HepG2 (cell line): Measurements from ENCODE around the gene SPATA25. TPM values are rescaled to one million over a fixed set of nuclear protein-coding genes. Genes with fewer than 3 reads are reported as not detected.
A peak's percentile ranks its signal among the peaks of the same experiment; 100 is the strongest.

Source experiments
- ARNT2 ChIP-seq: sonication (generic); formaldehyde crosslinking; IDR thresholded peaks from 2 replicates; pipeline ENCODE4 v1.8.0; 2022; ENCODE audit warnings: mild to moderate bottlenecking, low read depth, missing genetic modification reagents, moderate library complexity
- ATF7-NPFF ChIP-seq: sonication (generic); formaldehyde crosslinking; IDR thresholded peaks from 2 replicates; pipeline ENCODE4 v1.8.1; 2023; ENCODE audit warnings: mild to moderate bottlenecking, low read depth, missing genetic modification reagents, moderate library complexity
- CEBPG ChIP-seq: IDR thresholded peaks from 2 replicates; pipeline ENCODE4 v1.6.1; 2016
- CTCF ChIP-seq: sonication (generic); formaldehyde crosslinking; IDR thresholded peaks from 2 replicates; pipeline ENCODE4 v1.5.0; 2020; ENCODE audit warnings: mild to moderate bottlenecking, missing genetic modification reagents, moderate library complexity
- HDAC2 ChIP-seq: sonication (generic); formaldehyde crosslinking; IDR thresholded peaks from 2 replicates; pipeline ENCODE4 v1.4.0; 2020; ENCODE audit warnings: missing genetic modification reagents
- MED1 ChIP-seq: sonication (generic); formaldehyde crosslinking; IDR thresholded peaks from 2 replicates; pipeline ENCODE4 v1.4.0; 2020; ENCODE audit warnings: missing genetic modification reagents
- MIER3 ChIP-seq: IDR thresholded peaks from 2 replicates; pipeline ENCODE4 v1.6.1; 2016; ENCODE audit warnings: missing compliant biosample characterization, borderline replicate concordance
- NFKB2 ChIP-seq: sonication (generic); formaldehyde crosslinking; IDR thresholded peaks from 2 replicates; pipeline ENCODE4 v1.4.0; 2020; ENCODE audit warnings: missing genetic modification reagents, borderline replicate concordance
- POLR2G ChIP-seq: fragments of 200-400 bp; formaldehyde crosslinking; IDR thresholded peaks from 2 replicates; pipeline ENCODE4 v1.6.1; 2018; ENCODE audit warnings: mild to moderate bottlenecking, low read depth, low read length, moderate library complexity
- SMC3 ChIP-seq: IDR thresholded peaks from 2 replicates; pipeline ENCODE4 v1.6.1; 2011; ENCODE audit warnings: low read length, improper control_type of control experiment
- SP5 ChIP-seq: IDR thresholded peaks from 2 replicates; pipeline ENCODE4 v1.6.1; 2016; ENCODE audit warnings: low read depth, borderline replicate concordance
- TFAP4 ChIP-seq: sonication (generic); IDR thresholded peaks from 2 replicates; pipeline ENCODE4 v1.6.1; 2016; ENCODE audit warnings: low read depth, borderline replicate concordance
- TIGD3 ChIP-seq: sonication (generic); formaldehyde crosslinking; IDR thresholded peaks from 2 replicates; pipeline ENCODE4 v1.5.1; 2020; ENCODE audit warnings: mild to moderate bottlenecking, missing genetic modification reagents, borderline replicate concordance
- ZBTB21 ChIP-seq: sonication (generic); formaldehyde crosslinking; IDR thresholded peaks from 2 replicates; pipeline ENCODE4 v1.4.0; 2020; ENCODE audit warnings: missing genetic modification reagents
- ZFP90 ChIP-seq: sonication (generic); formaldehyde crosslinking; IDR thresholded peaks from 2 replicates; pipeline ENCODE4 v1.8.0; 2022; ENCODE audit warnings: missing genetic modification reagents, mild to moderate bottlenecking, inconsistent platforms, borderline replicate concordance
- ZNF350 ChIP-seq: sonication (generic); formaldehyde crosslinking; IDR thresholded peaks from 2 replicates; pipeline ENCODE4 v1.4.0; 2020; ENCODE audit warnings: mild to moderate bottlenecking, low read depth, missing genetic modification reagents, borderline replicate concordance
- ZNF460 ChIP-seq: sonication (generic); formaldehyde crosslinking; IDR thresholded peaks from 2 replicates; pipeline ENCODE4 v1.5.1; 2020; ENCODE audit warnings: missing genetic modification reagents, mild to moderate bottlenecking, borderline replicate concordance
- ZNF720 ChIP-seq: sonication (generic); formaldehyde crosslinking; IDR thresholded peaks from 2 replicates; pipeline ENCODE4 v1.4.0; 2020; ENCODE audit warnings: missing genetic modification reagents
- ZNF839 ChIP-seq: sonication (generic); formaldehyde crosslinking; IDR thresholded peaks from 2 replicates; pipeline ENCODE4 v1.4.0; 2020; ENCODE audit warnings: missing genetic modification reagents, mild to moderate bottlenecking, borderline replicate concordance
- ZNF891 ChIP-seq: sonication (generic); formaldehyde crosslinking; IDR thresholded peaks from 2 replicates; pipeline ENCODE4 v1.5.0; 2020; ENCODE audit warnings: mild to moderate bottlenecking, missing genetic modification reagents
- polyA plus RNA-seq, 8 experiments: library from polyadenylated mRNA; depleted of rRNA in 3 of 8; stranded (reverse) in 7 of 8; unstranded in 1 of 8; fragments of >200 nt; fragmentation: Illumina TruSeq in 4 of 8; extraction: Trizol in 4 of 8; gene quantifications; 2 replicates each; pipeline versions ENCODE4 v1.2.1 to v1.2.3, GENCODE V29; 2011 to 2016; ENCODE audit warnings: low read depth in 4 of 8, missing spikeins in 1 of 8, mixed read lengths in 1 of 8; ENCODE audit not compliant: insufficient read depth in 1 of 8
- total RNA-seq, 5 experiments: library from RNA; depleted of rRNA; stranded (reverse); fragments of >200 nt; fragmentation: Illumina TruSeq; extraction: Trizol; gene quantifications; 2 replicates each; pipeline ENCODE4 v1.2.3, GENCODE V29; 2016; ENCODE audit warnings: low read depth in 1 of 5
- TF ChIP-seq, protein P1 (sequence below): sonication (generic); formaldehyde crosslinking; IDR thresholded peaks from 2 replicates; pipeline ENCODE4 v1.5.0; 2020; ENCODE audit warnings: mild to moderate bottlenecking, missing genetic modification reagents
- TF ChIP-seq, protein P2 (sequence below): sonication (generic); formaldehyde crosslinking; IDR thresholded peaks from 2 replicates; pipeline ENCODE4 v1.5.0; 2020; ENCODE audit warnings: missing genetic modification reagents

The SPATA25 gene
- total and polyA plus RNA-seq, 2 of the 13 experiments (the other 11 are each of a cell fraction or from before 2014, with no cell fraction given) = 4.8 to 7.6 TPM

GRCh38 chr20:45927071-45927878 is 39.9 kb upstream of the SPATA25 start (continued):
- TF ChIP-seq ZNF720 (CRISPR knock-in tag) (no peak), NFKB2 (CRISPR knock-in tag) (no peak; the same call in 1 of the 2 replicates), SP5 (CRISPR knock-in tag) (peak; percentile 92), MIER3 (CRISPR knock-in tag) (peak; percentile 90; the same call in 1 of the 2 replicates), ZNF839 (0 out of 2 replicates have a peak, but pooled peaks have one; percentile 36), POLR2G (peak; percentile 45), ZNF460 (peak; percentile 43; the same call in 1 of the 2 replicates), ARNT2 (peak; percentile 79), CTCF (CRISPR knock-in tag) (peak; percentile 54), ZBTB21 (CRISPR knock-in tag) (peak; percentile 63; the same call in 1 of the 2 replicates), SMC3 (peak; percentile 54; the same call in 1 of the 2 replicates), TIGD3 (CRISPR knock-in tag) (peak; percentile 21; the same call in 1 of the 2 replicates), CEBPG (CRISPR knock-in tag) (peak; percentile 71), ATF7-NPFF (0 out of 2 replicates have a peak, but pooled peaks have one; percentile 8), MED1 (CRISPR knock-in tag) (peak; percentile 97), TFAP4 (peak; percentile 50; the same call in 1 of the 2 replicates), ZFP90 (CRISPR knock-in tag) (0 out of 2 replicates have a peak, but pooled peaks have one; percentile 11), ZNF891 (CRISPR knock-in tag) (0 out of 2 replicates have a peak, but pooled peaks have one; percentile 48), ZNF350 (CRISPR knock-in tag) (peak; percentile 90), HDAC2 (CRISPR knock-in tag) (peak; percentile 98)
- TF ChIP-seq, protein P1, sequence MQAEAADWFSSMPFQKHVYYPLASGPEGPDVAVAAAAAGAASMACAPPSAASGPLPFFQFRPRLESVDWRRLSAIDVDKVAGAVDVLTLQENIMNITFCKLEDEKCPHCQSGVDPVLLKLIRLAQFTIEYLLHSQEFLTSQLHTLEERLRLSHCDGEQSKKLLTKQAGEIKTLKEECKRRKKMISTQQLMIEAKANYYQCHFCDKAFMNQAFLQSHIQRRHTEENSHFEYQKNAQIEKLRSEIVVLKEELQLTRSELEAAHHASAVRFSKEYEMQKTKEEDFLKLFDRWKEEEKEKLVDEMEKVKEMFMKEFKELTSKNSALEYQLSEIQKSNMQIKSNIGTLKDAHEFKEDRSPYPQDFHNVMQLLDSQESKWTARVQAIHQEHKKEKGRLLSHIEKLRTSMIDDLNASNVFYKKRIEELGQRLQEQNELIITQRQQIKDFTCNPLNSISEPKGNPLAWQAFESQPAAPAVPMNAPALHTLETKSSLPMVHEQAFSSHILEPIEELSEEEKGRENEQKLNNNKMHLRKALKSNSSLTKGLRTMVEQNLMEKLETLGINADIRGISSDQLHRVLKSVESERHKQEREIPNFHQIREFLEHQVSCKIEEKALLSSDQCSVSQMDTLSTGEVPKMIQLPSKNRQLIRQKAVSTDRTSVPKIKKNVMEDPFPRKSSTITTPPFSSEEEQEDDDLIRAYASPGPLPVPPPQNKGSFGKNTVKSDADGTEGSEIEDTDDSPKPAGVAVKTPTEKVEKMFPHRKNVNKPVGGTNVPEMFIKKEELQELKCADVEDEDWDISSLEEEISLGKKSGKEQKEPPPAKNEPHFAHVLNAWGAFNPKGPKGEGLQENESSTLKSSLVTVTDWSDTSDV (CRISPR knock-in tag) = no peak
- TF ChIP-seq, protein P2, sequence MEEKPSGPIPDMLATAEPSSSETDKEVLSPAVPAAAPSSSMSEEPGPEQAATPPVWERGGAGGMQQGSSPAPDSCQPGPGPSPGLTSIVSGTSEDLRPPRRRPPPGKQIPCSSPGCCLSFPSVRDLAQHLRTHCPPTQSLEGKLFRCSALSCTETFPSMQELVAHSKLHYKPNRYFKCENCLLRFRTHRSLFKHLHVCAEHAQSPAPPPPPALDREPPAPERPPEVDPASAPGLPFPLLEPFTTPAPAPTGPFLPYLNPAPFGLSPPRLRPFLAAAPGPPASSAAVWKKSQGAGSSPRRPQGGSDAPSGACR (CRISPR knock-in tag) = peak; percentile 90
